Upper lobe of left lung (tissue), 6 donors: ENCODE measurements around the gene PNO1. TPM values are rescaled to one million over a fixed set of nuclear protein-coding genes. Genes with fewer than 3 reads are reported as not detected.

ENCODE experiments used
- ATAC-seq, 2 donors: fragments of 200-7000 bp; cut with Tn5 transposase; one replicate each; pipeline ENCODE4 v1.9.1; 2022; ENCODE audit warnings: mild to moderate bottlenecking in 2 of 2, moderate library complexity in 2 of 2; ENCODE audit not compliant: low FRiP score in 2 of 2
- DNase-seq, 2 donors: peaks; one replicate each; pipeline ENCODE4 v3.0.0-alpha.2; 2019 to 2020
- H3K27ac ChIP-seq, 4 donors: fragments of 200-600 bp; sonication (generic); one replicate each; pipeline ENCODE4 v1.5.1; 2016 to 2019
- H3K27me3 ChIP-seq, 4 donors: fragments of 200-600 bp; sonication (generic); one replicate each; pipeline ENCODE4 v1.5.1; 2017 to 2019
- H3K36me3 ChIP-seq, 4 donors: fragments of 200-600 bp; sonication (generic); one replicate each; pipeline ENCODE4 v1.5.1; 2016 to 2019
- H3K4me1 ChIP-seq, 4 donors: fragments of 200-600 bp; sonication (generic); one replicate each; pipeline ENCODE4 v1.5.1; 2018 to 2019
- H3K4me3 ChIP-seq, 4 donors: fragments of 200-600 bp; sonication (generic); one replicate each; pipeline ENCODE4 v1.5.1; 2017 to 2019; ENCODE audit warnings: mild to moderate bottlenecking in 2 of 4, moderate library complexity in 1 of 4
- H3K9me3 ChIP-seq, 4 donors: fragments of 200-600 bp; sonication (generic); one replicate each; pipeline ENCODE4 v1.5.1; 2018 to 2019
- EP300 ChIP-seq, 4 donors: sonication (generic); formaldehyde crosslinking; IDR thresholded peaks; one replicate each; pipeline ENCODE4 v1.5.1; 2017; ENCODE audit warnings: antibody characterized with exemption in 4 of 4, control low read depth in 2 of 4
- POLR2A ChIP-seq, 4 donors: fragments of 450-650 bp; IDR thresholded peaks; one replicate each; pipeline ENCODE4 v1.5.1; 2016 to 2017; ENCODE audit warnings: antibody characterized with exemption in 4 of 4, mild to moderate bottlenecking in 2 of 4
- POLR2AphosphoS5 ChIP-seq, 2 donors: sonication (generic); formaldehyde crosslinking; IDR thresholded peaks; one replicate each; pipeline ENCODE4 v1.5.1; 2017; ENCODE audit warnings: antibody characterized with exemption in 2 of 2
- WGBS, 2 donors: methylation state at CpG; one replicate each; pipeline ENCODE4 v1.1.5; 2017 to 2018; 5-methylcytosine and 5-hydroxymethylcytosine counted together
- total RNA-seq, 6 donors: library from RNA; depleted of rRNA in 4 of 6; stranded (reverse); fragments of >200 nt in 4 of 6; gene quantifications; one replicate each; pipeline versions ENCODE4 v1.1.0 to v1.2.1, GENCODE V29; 2016 to 2021
- TF ChIP-seq, protein P1 (sequence below), 6 experiments: fragments of 450-650 bp in 4 of 6; fragments of 200-600 bp in 2 of 6; sonication (generic) in 2 of 6; IDR thresholded peaks; one replicate each; pipeline ENCODE4 v1.5.1; 2016 to 2019; ENCODE audit warnings: antibody characterized with exemption in 6 of 6
- donor health status: DM: no; HTN: no; CAD: no; lungs with moderate emphysema.
- donor health status: DM: no; HTN: yes; CAD: no; lungs with severe emphysema.

The PNO1 gene
- total RNA-seq, 6 donors from 2014 or later: 7.2 to 28.1 (median 13.6) TPM

DNA sequence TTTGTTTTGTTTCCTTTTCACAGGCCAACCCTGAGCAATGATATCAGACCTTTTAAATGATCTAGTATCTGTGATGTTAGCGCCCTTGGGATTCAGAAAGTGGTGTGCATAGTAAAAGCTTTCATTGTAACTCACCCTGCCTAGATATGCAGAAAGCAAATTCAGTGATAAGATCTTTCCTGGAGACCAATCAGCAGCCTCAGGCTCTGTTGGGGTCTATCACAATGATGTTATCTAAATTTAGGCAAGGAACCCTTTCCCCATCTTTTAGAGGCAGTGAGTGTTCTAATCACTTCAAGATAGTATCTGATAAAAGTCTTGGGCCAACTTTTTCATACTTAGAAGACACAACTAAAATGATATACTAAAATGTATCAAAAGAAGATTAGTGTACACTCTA is 23.6 kb upstream of the PNO1 start:
- H3K36me3 ChIP-seq: peaks cover 0 to 60% (median 9%) of the 10 kb centered on the region in 4 donors
- H3K27me3 ChIP-seq: no peaks in the 10 kb centered on the region
- TF ChIP-seq, protein P1, sequence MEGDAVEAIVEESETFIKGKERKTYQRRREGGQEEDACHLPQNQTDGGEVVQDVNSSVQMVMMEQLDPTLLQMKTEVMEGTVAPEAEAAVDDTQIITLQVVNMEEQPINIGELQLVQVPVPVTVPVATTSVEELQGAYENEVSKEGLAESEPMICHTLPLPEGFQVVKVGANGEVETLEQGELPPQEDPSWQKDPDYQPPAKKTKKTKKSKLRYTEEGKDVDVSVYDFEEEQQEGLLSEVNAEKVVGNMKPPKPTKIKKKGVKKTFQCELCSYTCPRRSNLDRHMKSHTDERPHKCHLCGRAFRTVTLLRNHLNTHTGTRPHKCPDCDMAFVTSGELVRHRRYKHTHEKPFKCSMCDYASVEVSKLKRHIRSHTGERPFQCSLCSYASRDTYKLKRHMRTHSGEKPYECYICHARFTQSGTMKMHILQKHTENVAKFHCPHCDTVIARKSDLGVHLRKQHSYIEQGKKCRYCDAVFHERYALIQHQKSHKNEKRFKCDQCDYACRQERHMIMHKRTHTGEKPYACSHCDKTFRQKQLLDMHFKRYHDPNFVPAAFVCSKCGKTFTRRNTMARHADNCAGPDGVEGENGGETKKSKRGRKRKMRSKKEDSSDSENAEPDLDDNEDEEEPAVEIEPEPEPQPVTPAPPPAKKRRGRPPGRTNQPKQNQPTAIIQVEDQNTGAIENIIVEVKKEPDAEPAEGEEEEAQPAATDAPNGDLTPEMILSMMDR (IDR thresholded peaks at IDR 0.05): no peak
- TF ChIP-seq POLR2A (IDR thresholded peaks at IDR 0.05) (no peak), POLR2AphosphoS5 (IDR thresholded peaks at IDR 0.05) (no peak), EP300 (IDR thresholded peaks at IDR 0.05) (no peak)
- H3K27ac ChIP-seq: no peak overlapping the region
- ATAC-seq: no peak
- H3K4me3 ChIP-seq: no peak overlapping the region
- WGBS, 2 donors: 91 to 100% methylated on average over 1 of the region's 1 CpG
- no peaks in the 10 kb centered on the region for H3K9me3 ChIP-seq
- H3K4me1 ChIP-seq: no peaks in the 10 kb centered on the region
- no peak for DNase-seq

DNA sequence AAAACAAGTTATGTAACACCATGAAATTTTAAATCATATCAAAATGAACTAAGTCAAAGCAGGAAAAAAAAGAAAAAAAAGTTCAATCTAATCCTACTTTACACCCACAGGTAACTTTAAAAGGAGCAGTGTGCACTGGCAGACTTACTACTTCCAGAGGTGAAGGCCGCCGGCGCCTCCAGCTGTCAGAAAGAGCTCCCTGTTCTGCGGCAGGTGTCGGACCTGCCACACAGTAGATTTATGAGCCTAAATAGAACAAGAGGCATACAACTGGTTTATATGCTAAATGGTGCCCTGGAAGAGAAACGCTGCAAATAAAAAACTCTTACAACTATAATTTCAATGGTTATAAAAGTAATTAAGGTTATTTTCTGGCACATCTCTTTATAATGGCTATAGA is 23.1 kb upstream of the PNO1 start:
- peaks cover 0 to 63% (median 10%) of the 10 kb centered on the region in 4 donors for H3K36me3 ChIP-seq
- no peak overlapping the region for H3K27ac ChIP-seq
- H3K4me3 ChIP-seq: no peak overlapping the region
- TF ChIP-seq EP300 (IDR thresholded peaks at IDR 0.05) (no peak), POLR2AphosphoS5 (IDR thresholded peaks at IDR 0.05) (no peak), POLR2A (IDR thresholded peaks at IDR 0.05) (no peak)
- TF ChIP-seq, protein P1 (IDR thresholded peaks at IDR 0.05): no peak
- no peaks in the 10 kb centered on the region for H3K4me1 ChIP-seq
- DNase-seq (no peak), ATAC-seq (no peak)
- H3K27me3 ChIP-seq: no peaks in the 10 kb centered on the region
- WGBS, 2 donors: 91 to 93% methylated on average over 6 of the region's 6 CpGs
- no peaks in the 10 kb centered on the region for H3K9me3 ChIP-seq

DNA sequence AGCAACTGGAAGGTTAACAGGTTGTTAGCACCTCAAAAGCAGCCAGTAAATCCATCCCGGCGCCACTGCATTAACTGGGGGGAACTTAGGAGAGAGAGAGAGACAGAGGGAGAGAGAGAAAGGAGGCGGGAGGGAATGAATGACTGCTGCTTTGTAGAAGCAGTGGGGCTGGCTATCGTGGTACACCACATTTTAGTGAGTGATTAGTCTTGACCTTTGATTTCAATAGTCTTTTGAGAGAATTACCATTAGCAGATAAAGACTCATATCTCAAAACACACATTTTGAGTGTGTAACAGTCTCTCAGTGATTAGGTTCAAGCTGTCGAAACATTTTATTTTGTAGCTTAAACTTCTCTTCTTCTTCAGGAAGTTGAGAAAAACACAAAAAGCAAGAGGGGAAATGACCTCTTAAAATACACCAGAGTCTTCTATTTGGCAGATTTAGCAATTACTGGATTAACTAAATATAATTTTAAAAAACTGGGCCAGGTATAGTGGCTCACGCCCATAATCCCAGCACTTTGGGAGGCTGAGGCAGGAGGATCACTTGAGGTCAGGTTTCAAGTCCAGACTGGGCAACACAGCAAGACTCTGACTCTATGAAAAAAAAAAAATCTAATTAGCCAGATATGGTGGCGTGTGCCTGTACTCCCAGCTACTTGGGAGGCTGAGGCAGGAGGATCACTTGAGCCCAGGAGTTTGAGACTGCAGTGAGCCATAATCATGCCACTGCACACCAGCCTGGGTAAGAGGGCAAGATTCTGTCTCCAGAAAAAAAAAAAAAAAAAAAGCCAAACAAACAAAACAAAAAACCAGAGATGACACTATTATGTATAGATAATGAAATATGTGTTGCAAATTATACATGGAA is 22.0 kb upstream of the PNO1 start:
- H3K27ac ChIP-seq: no peak overlapping the region
- no peak overlapping the region for H3K4me3 ChIP-seq
- no peak for DNase-seq
- H3K36me3 ChIP-seq: peaks cover 0 to 63% (median 10%) of the 10 kb centered on the region in 4 donors
- TF ChIP-seq POLR2AphosphoS5 (IDR thresholded peaks at IDR 0.05): no peak
- no peak for TF ChIP-seq POLR2A (IDR thresholded peaks at IDR 0.05)
- TF ChIP-seq, protein P1 (IDR thresholded peaks at IDR 0.05): no peak
- no peak for TF ChIP-seq EP300 (IDR thresholded peaks at IDR 0.05)
- H3K4me1 ChIP-seq: no peaks in the 10 kb centered on the region
- ATAC-seq: no peak
- H3K27me3 ChIP-seq: no peaks in the 10 kb centered on the region
- WGBS, 2 donors: 64 to 73% methylated on average over 7 of the region's 7 CpGs
- H3K9me3 ChIP-seq: no peaks in the 10 kb centered on the region

DNA sequence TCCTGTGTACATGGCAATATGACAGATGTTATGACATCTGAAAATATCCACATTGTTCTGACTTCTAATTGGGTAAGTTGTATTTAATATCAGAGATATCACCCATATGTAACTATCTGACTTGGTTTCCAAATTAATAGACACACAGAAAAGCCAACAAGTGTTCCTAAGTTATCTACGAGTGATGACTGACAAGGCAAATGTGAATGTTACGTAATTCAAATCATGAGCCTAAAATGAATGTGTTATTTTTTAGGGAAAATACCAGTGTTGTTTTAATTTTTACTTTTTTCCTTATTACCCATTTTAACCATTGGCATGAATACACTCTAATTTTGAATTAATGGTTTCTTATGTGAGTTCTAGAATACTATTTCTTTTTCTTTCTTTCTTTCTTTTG is 15.8 kb upstream of the PNO1 start:
- H3K27me3 ChIP-seq: no peaks in the 10 kb centered on the region
- H3K9me3 ChIP-seq: no peaks in the 10 kb centered on the region
- peaks cover 0 to 33% (median 7%) of the 10 kb centered on the region in 4 donors for H3K36me3 ChIP-seq
- no peak overlapping the region for H3K4me3 ChIP-seq
- WGBS, 2 donors: 94 to 95% methylated on average over 2 of the region's 2 CpGs
- DNase-seq (no peak), ATAC-seq (no peak)
- no peaks in the 10 kb centered on the region for H3K4me1 ChIP-seq
- TF ChIP-seq POLR2A (IDR thresholded peaks at IDR 0.05) (no peak), POLR2AphosphoS5 (IDR thresholded peaks at IDR 0.05) (no peak), EP300 (IDR thresholded peaks at IDR 0.05) (no peak)
- TF ChIP-seq, protein P1 (IDR thresholded peaks at IDR 0.05): no peak
- H3K27ac ChIP-seq: no peak overlapping the region

DNA sequence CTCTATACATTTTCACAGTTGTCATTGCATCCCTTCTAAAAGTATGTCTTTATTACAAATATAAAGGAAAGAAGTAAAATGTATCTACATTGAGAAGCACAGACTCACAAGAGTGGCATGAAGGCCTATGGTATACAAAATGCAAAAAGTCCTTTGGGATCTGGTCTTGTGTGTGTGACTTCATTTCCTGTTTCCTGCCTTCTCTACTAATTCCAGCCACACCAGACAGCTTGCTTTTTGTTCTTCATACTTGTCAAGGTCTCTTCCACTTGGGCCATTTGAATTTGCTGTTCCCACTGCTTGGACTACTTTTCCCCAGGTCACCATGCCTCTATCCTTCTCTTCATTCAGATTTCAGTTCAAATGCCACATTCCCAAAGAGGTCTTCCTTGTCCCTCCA is 6.7 kb upstream of the PNO1 start:
- H3K27ac ChIP-seq: no peak overlapping the region
- H3K36me3 ChIP-seq: no peaks in the 10 kb centered on the region
- no peaks in the 10 kb centered on the region for H3K27me3 ChIP-seq
- H3K4me1 ChIP-seq: peaks cover 0 to 20% (median 13%) of the 10 kb centered on the region in 4 donors
- H3K4me3 ChIP-seq: no peak overlapping the region
- no peaks in the 10 kb centered on the region for H3K9me3 ChIP-seq
- TF ChIP-seq EP300 (IDR thresholded peaks at IDR 0.05) (no peak), POLR2A (IDR thresholded peaks at IDR 0.05) (no peak), POLR2AphosphoS5 (IDR thresholded peaks at IDR 0.05) (no peak)
- TF ChIP-seq, protein P1 (IDR thresholded peaks at IDR 0.05): no peak
- ATAC-seq: no peak
- no peak for DNase-seq
